ENCODE results near the gene DHX16. TPM values are rescaled to one million over a fixed set of nuclear protein-coding genes. Genes with fewer than 3 reads are reported as not detected.
A peak's percentile ranks its signal among the peaks of the same experiment; 100 is the strongest.

The DHX16 gene
- total and polyA plus RNA-seq, 9 of the 15 experiments (the other 6 are each of a cell fraction or from before 2014, with no cell fraction given) = 14.6 to 66.1 (median 47.5) TPM

DNA sequence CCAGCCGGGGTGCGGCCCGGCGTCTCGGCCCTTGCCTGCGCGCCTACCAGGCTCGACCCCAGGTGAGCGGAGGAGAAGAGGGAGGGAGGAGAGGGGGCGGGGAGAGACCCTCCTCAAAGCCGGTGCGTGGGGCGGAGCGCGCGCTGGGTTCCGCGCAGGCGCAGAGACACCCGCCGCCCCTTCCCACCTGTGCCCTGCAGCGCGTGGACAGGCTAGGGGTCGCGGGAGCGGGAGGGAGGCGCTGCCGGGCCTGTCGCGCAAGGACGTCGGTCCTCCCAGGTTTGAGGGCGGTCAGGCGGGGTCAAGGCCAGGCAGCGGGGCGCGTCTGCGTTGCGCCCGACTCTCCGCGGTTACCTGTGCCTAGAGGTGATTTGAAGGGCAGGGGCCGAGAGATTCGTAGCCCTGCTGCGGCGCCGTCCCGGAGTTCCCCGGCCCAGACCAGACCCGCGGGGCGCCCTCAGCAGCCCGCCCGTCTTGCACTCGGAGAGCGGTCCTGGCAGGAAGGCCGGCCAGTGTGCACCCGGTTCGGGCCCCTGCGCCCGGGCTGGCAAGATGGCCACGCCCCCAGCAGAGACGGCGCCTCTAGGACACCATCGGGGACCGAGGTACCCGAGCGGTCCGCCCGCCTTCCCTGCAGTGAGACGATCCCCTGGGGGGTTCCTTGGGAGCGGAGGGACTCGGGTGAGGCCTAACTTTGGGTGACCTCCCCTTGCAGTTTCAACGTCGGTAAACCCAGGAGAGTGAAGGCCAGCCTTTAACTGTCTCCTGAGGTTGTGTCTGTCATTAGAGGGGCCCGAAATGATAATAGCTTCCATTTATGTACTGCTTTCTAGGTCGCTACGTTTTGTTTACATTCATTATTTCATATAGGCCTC is 25.3 kb downstream of the DHX16 start (continued):
- TF ChIP-seq, protein P1, sequence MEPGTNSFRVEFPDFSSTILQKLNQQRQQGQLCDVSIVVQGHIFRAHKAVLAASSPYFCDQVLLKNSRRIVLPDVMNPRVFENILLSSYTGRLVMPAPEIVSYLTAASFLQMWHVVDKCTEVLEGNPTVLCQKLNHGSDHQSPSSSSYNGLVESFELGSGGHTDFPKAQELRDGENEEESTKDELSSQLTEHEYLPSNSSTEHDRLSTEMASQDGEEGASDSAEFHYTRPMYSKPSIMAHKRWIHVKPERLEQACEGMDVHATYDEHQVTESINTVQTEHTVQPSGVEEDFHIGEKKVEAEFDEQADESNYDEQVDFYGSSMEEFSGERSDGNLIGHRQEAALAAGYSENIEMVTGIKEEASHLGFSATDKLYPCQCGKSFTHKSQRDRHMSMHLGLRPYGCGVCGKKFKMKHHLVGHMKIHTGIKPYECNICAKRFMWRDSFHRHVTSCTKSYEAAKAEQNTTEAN (CRISPR knock-in tag; IDR thresholded peaks at IDR 0.05) = 0 out of 2 replicates have a peak, but pooled peaks have one; percentile 32
- TF ChIP-seq JUN (IDR thresholded peaks at IDR 0.05; ENCODE audit: borderline replicate concordance, low read depth, low read length) (0 out of 2 replicates have a peak, but pooled peaks have one; percentile 3), JUN (CRISPR knock-in tag; IDR thresholded peaks at IDR 0.05; ENCODE audit: borderline replicate concordance) (peak; percentile 90; the same call in 1 of the 2 replicates), NCOA4 (IDR thresholded peaks at IDR 0.05; ENCODE audit: partially characterized antibody) (no peak), CBFB (CRISPR knock-in tag; IDR thresholded peaks at IDR 0.05) (peak; percentile 79; the same call in 1 of the 2 replicates), NRF1 (conservative IDR thresholded peaks at IDR 0.05 in 1 of 2, IDR thresholded peaks at IDR 0.05 in 1 of 2) (peak; percentile 91 to 92), SMAD4 (CRISPR knock-in tag; conservative IDR thresholded peaks at IDR 0.05) (peak; percentile 65; the same call in 1 of the 2 replicates), FOXA3 (CRISPR knock-in tag; conservative IDR thresholded peaks at IDR 0.05 in 1 of 2, IDR thresholded peaks at IDR 0.05 in 1 of 2) (peak in 1 of 2 experiments; percentile 64; a peak in 1 of 4 replicates), RBM14 (IDR thresholded peaks at IDR 0.05; ENCODE audit: borderline replicate concordance, insufficient read depth, low read depth, low read length) (0 out of 2 replicates have a peak, but pooled peaks have one; percentile 89), TEAD1 (CRISPR knock-in tag; IDR thresholded peaks at IDR 0.05) (peak in 1 of 2 experiments; percentile 88; a peak in 2 of 4 replicates)
- TF ChIP-seq, protein P2, sequence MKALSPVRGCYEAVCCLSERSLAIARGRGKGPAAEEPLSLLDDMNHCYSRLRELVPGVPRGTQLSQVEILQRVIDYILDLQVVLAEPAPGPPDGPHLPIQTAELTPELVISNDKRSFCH (CRISPR knock-in tag; IDR thresholded peaks at IDR 0.05) = no peak
- TF ChIP-seq, protein P2 (tag; IDR thresholded peaks at IDR 0.05) = peak; percentile 54; the same call in 1 of the 2 replicates
- TF ChIP-seq, protein P3, sequence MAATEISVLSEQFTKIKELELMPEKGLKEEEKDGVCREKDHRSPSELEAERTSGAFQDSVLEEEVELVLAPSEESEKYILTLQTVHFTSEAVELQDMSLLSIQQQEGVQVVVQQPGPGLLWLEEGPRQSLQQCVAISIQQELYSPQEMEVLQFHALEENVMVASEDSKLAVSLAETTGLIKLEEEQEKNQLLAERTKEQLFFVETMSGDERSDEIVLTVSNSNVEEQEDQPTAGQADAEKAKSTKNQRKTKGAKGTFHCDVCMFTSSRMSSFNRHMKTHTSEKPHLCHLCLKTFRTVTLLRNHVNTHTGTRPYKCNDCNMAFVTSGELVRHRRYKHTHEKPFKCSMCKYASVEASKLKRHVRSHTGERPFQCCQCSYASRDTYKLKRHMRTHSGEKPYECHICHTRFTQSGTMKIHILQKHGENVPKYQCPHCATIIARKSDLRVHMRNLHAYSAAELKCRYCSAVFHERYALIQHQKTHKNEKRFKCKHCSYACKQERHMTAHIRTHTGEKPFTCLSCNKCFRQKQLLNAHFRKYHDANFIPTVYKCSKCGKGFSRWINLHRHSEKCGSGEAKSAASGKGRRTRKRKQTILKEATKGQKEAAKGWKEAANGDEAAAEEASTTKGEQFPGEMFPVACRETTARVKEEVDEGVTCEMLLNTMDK (IDR thresholded peaks at IDR 0.05; ENCODE audit: borderline replicate concordance, insufficient read depth, low read depth, low read length, poor library complexity, severe bottlenecking) = no peak

All from K562 (cell line).